ENCODE measurements around the gene SLFNL1.
A peak's percentile ranks its signal among the peaks of the same experiment; 100 is the strongest.

The SLFNL1 gene

GRCh38 chr1:41021526-41022308 lies at the start of gene SLFNL1:
Gene SLFNL1, minus strand, starts transcription at chr1:41021725. Its CDS starts 1,065 bp downstream, at chr1:41020660.
- Mint-ChIP-seq H3K27me3 (ENCODE audit: low read depth) (no peaks in the 10 kb centered on the region), H3K36me3 (ENCODE audit: low read depth) (peaks cover 18% of the 10 kb centered on the region), H3K4me1 (peaks cover 6% of the 10 kb centered on the region)

GRCh38 chr1:41056907-41057306 lies 35.4 kb upstream of the SLFNL1 start:
- no peak for TF ChIP-seq CTCF (IDR thresholded peaks at IDR 0.05; ENCODE audit: unreplicated experiment in 3 of 3)
- Mint-ChIP-seq H3K9me3 (peaks cover 19% of the 10 kb centered on the region), H3K36me3 (ENCODE audit: low read depth) (peaks cover 81% of the 10 kb centered on the region), H3K4me3 (no peak overlapping the region), H3K4me1 (peaks cover 5% of the 10 kb centered on the region), H3K27ac (no peak overlapping the region), H3K27me3 (ENCODE audit: low read depth) (no peaks in the 10 kb centered on the region)

More at GRCh38 chr1:41021526-41022308, at the start of gene SLFNL1:
- Mint-ChIP-seq H3K9me3 (no peaks in the 10 kb centered on the region), H3K4me3 (no peak within 1 kb of the TSS), H3K27ac (peak within 1 kb of the TSS; percentile 53 to 72 (median 64))
- no peak for TF ChIP-seq CTCF (IDR thresholded peaks at IDR 0.05; ENCODE audit: unreplicated experiment in 3 of 3)

- H3K9me3 Mint-ChIP-seq, result no peaks in the 10 kb centered on the region
- H3K27me3 Mint-ChIP-seq (ENCODE audit: low read depth), result no peaks in the 10 kb centered on the region
- H3K36me3 Mint-ChIP-seq (ENCODE audit: low read depth), result peaks cover 63% of the 10 kb centered on the region
- TF ChIP-seq CTCF (IDR thresholded peaks at IDR 0.05; ENCODE audit: unreplicated experiment in 3 of 3), result no peak
- no peak overlapping the region for H3K4me3 Mint-ChIP-seq
- peaks cover 5% of the 10 kb centered on the region for H3K4me1 Mint-ChIP-seq
- peak overlapping the region in 1 of 3 experiments; percentile 62 for H3K27ac Mint-ChIP-seq
These were observed 31.8 kb upstream of the SLFNL1 start for GRCh38 chr1:41053316-41053715.

GRCh38 chr1:41051022-41051421 lies 29.5 kb upstream of the SLFNL1 start:
- no peaks in the 10 kb centered on the region for H3K9me3 Mint-ChIP-seq
- H3K4me1 Mint-ChIP-seq, result peaks cover 5% of the 10 kb centered on the region
- no peak overlapping the region for H3K4me3 Mint-ChIP-seq
- no peaks in the 10 kb centered on the region for H3K27me3 Mint-ChIP-seq (ENCODE audit: low read depth)
- TF ChIP-seq CTCF (IDR thresholded peaks at IDR 0.05; ENCODE audit: unreplicated experiment in 3 of 3), result no peak
- H3K36me3 Mint-ChIP-seq (ENCODE audit: low read depth), result peaks cover 67% of the 10 kb centered on the region
- H3K27ac Mint-ChIP-seq, result no peak overlapping the region

- no peak overlapping the region for H3K4me3 Mint-ChIP-seq
- H3K27me3 Mint-ChIP-seq (ENCODE audit: low read depth), result no peaks in the 10 kb centered on the region
- no peak for TF ChIP-seq CTCF (IDR thresholded peaks at IDR 0.05; ENCODE audit: unreplicated experiment in 3 of 3)
- peaks cover 3% of the 10 kb centered on the region for H3K4me1 Mint-ChIP-seq
- no peak overlapping the region for H3K27ac Mint-ChIP-seq
- peaks cover 65% of the 10 kb centered on the region for H3K36me3 Mint-ChIP-seq (ENCODE audit: low read depth)
- no peaks in the 10 kb centered on the region for H3K9me3 Mint-ChIP-seq
These were observed 27.0 kb upstream of the SLFNL1 start for GRCh38 chr1:41048540-41048939.

GRCh38 chr1:41046347-41046775 lies 24.8 kb upstream of the SLFNL1 start:
- Mint-ChIP-seq H3K36me3 (ENCODE audit: low read depth) (peaks cover 61% of the 10 kb centered on the region), H3K9me3 (no peaks in the 10 kb centered on the region), H3K4me1 (no peaks in the 10 kb centered on the region), H3K4me3 (no peak overlapping the region), H3K27ac (no peak overlapping the region), H3K27me3 (ENCODE audit: low read depth) (no peaks in the 10 kb centered on the region)
- no peak for TF ChIP-seq CTCF (IDR thresholded peaks at IDR 0.05; ENCODE audit: unreplicated experiment in 3 of 3)
